ENCODE measurements around the gene STAC3.
A peak's percentile ranks its signal among the peaks of the same experiment; 100 is the strongest.

STAC3 gene

DNA sequence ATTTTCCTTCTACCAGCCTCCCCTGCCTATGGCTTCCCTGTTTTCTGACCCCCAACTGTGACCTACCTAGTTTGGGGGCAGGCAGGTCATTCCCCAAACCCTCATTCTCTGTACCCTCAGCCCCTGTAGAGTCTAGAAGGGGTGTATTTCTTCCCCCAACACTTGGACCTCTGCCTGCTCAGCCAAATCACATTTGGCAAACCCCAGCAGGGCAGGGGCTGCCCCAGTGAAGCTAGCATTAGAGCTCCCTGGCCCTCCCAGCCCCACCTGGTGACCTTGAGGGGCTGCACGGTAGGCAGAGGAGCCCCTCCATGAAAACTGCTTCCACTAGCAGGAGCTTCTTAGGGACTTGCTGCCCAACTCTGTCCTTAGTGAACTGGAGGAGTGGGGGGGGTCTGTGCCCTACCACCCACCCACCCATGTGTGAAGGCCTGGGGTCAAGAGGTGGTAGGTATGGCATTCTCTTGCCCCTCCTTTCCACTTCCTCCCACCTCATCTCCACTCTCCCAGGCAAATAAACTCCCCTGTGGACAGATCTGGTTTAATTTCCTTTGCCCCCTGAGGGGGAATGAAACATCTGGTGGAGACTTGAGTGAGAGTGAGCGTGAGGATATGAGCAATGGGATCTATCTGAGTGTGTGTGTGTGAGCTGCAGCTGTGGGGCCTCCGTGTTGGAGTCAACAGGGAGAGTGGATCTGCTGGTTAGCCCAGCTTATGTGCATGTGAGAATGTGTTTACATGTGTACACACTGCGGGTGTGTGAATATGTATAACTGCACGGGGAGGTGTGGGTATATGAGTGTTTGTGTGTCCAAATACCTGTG lies 32.7 kb downstream of the STAC3 start:
- DNase-seq (ENCODE audit: insufficient read length) (no peak), FAIRE-seq (no peak)
- no peak for TF ChIP-seq TAF1 (IDR thresholded peaks at IDR 0.05; ENCODE audit: borderline replicate concordance, low read depth, low read length)
- TF ChIP-seq POLR2AphosphoS5 (IDR thresholded peaks at IDR 0.05; ENCODE audit: low read depth, low read length): no peak
- no peak for TF ChIP-seq POLR2A (IDR thresholded peaks at IDR 0.05; ENCODE audit: low read depth, low read length)

GRCh38 chr12:57216921-57217879 lies 33.8 kb downstream of the STAC3 start:
- DNase-seq (ENCODE audit: insufficient read length) (no peak), FAIRE-seq (no peak)
- TF ChIP-seq TAF1 (IDR thresholded peaks at IDR 0.05; ENCODE audit: borderline replicate concordance, low read depth, low read length) (no peak), POLR2A (IDR thresholded peaks at IDR 0.05; ENCODE audit: low read depth, low read length) (no peak), POLR2AphosphoS5 (IDR thresholded peaks at IDR 0.05; ENCODE audit: low read depth, low read length) (no peak)

GRCh38 chr12:57216014-57216911 lies 34.7 kb downstream of the STAC3 start, which contains the start of gene NXPH4:
Gene NXPH4, plus strand, starts transcription at chr12:57216794. Its CDS starts 176 bp downstream, at chr12:57216970.
- no peak for TF ChIP-seq TAF1 (IDR thresholded peaks at IDR 0.05; ENCODE audit: borderline replicate concordance, low read depth, low read length)
- no peak for TF ChIP-seq POLR2A (IDR thresholded peaks at IDR 0.05; ENCODE audit: low read depth, low read length)
- TF ChIP-seq POLR2AphosphoS5 (IDR thresholded peaks at IDR 0.05; ENCODE audit: low read depth, low read length): no peak
- DNase-seq (ENCODE audit: insufficient read length) (no peak), FAIRE-seq (peak; percentile 65)

- TF ChIP-seq POLR2AphosphoS5 (IDR thresholded peaks at IDR 0.05; ENCODE audit: low read depth, low read length) (no peak), TAF1 (IDR thresholded peaks at IDR 0.05; ENCODE audit: borderline replicate concordance, low read depth, low read length) (no peak), POLR2A (IDR thresholded peaks at IDR 0.05; ENCODE audit: low read depth, low read length) (no peak)
- FAIRE-seq (peak; percentile 90), DNase-seq (ENCODE audit: insufficient read length) (no peak)
Observed at GRCh38 chr12:57215668-57216013, 35.3 kb downstream of the STAC3 start.

- FAIRE-seq: no peak
- DNase-seq (ENCODE audit: insufficient read length): no peak
- TF ChIP-seq TAF1 (IDR thresholded peaks at IDR 0.05; ENCODE audit: borderline replicate concordance, low read depth, low read length) (no peak), POLR2A (IDR thresholded peaks at IDR 0.05; ENCODE audit: low read depth, low read length) (no peak), POLR2AphosphoS5 (IDR thresholded peaks at IDR 0.05; ENCODE audit: low read depth, low read length) (no peak)
Observed at GRCh38 chr12:57215065-57215464, 35.9 kb downstream of the STAC3 start.

DNA sequence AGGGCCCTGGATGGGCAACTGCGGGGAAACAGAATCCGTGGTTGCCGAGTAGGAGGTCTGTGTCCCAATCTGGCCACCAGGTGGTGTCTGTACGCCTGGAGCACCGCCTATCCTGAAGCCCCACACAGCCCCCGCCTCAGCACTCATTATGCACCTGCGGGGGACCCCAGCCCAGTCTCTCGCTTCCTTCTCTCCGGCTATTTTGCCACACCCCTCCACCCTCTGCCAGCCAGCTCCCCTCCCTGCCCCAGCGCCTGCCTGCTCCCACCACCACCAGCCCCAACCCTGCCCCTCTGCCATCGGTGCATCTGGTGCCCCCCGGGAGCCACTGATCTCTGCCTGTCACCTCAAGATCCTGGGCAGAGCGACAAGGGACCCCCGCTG lies 36.6 kb downstream of the STAC3 start:
- peak; percentile 82 for FAIRE-seq
- DNase-seq (ENCODE audit: insufficient read length): peak; percentile 73
- TF ChIP-seq POLR2A (IDR thresholded peaks at IDR 0.05; ENCODE audit: low read depth, low read length) (no peak), POLR2AphosphoS5 (IDR thresholded peaks at IDR 0.05; ENCODE audit: low read depth, low read length) (no peak), TAF1 (IDR thresholded peaks at IDR 0.05; ENCODE audit: borderline replicate concordance, low read depth, low read length) (no peak)

DNA sequence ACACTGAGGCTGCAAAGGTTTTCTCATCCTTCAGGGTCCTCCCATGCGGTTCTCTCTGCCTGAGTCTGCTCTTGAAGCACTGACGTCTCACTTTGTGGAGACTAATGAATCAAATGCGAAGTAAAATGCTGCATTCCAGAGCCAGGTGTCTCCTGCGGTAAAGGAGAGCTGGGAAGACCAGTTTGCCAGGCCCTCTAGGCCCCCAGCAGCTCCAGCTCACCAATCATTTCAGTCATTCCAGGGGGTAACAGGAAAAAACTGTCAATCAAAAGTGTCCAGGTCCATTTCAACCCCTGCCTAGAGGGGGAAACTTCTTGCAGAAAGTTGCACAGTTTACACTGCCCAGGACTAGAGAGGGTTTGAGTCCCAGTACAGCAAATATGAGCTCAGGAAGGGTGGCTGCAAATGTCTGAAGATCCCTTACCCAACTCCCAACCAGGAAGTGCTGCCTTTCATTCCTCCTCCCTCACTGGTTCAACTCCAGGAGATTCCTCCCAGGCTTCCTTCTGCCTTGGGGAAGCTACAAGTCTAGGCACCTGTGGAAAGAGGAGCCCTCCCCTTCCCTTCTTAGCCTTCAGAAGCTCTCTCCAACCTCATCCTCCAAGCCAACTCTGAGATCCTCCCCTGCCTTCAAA lies 37.1 kb downstream of the STAC3 start:
- no peak for TF ChIP-seq POLR2AphosphoS5 (IDR thresholded peaks at IDR 0.05; ENCODE audit: low read depth, low read length)
- TF ChIP-seq TAF1 (IDR thresholded peaks at IDR 0.05; ENCODE audit: borderline replicate concordance, low read depth, low read length): no peak
- no peak for TF ChIP-seq POLR2A (IDR thresholded peaks at IDR 0.05; ENCODE audit: low read depth, low read length)
- FAIRE-seq (no peak), DNase-seq (ENCODE audit: insufficient read length) (no peak)

- peak; percentile 91 for FAIRE-seq
- no peak for TF ChIP-seq POLR2A (IDR thresholded peaks at IDR 0.05; ENCODE audit: low read depth, low read length)
- no peak for TF ChIP-seq TAF1 (IDR thresholded peaks at IDR 0.05; ENCODE audit: borderline replicate concordance, low read depth, low read length)
- TF ChIP-seq POLR2AphosphoS5 (IDR thresholded peaks at IDR 0.05; ENCODE audit: low read depth, low read length): no peak
- peak; percentile 95 for DNase-seq (ENCODE audit: insufficient read length)
Observed at GRCh38 chr12:57213058-57213715, 37.8 kb downstream of the STAC3 start.

DNA sequence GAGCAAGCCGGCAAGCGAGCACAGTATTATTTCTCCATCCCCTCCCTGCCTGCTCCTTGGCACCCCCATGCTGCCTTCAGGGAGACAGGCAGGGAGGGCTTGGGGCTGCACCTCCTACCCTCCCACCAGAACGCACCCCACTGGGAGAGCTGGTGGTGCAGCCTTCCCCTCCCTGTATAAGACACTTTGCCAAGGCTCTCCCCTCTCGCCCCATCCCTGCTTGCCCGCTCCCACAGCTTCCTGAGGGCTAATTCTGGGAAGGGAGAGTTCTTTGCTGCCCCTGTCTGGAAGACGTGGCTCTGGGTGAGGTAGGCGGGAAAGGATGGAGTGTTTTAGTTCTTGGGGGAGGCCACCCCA lies 38.3 kb downstream of the STAC3 start:
- no peak for TF ChIP-seq TAF1 (IDR thresholded peaks at IDR 0.05; ENCODE audit: borderline replicate concordance, low read depth, low read length)
- no peak for DNase-seq (ENCODE audit: insufficient read length)
- no peak for FAIRE-seq

All from GM12892 (cell line).